Measurements from ENCODE around the gene CDH22.
A peak's percentile ranks its signal among the peaks of the same experiment; 100 is the strongest.

The CDH22 gene

DNA sequence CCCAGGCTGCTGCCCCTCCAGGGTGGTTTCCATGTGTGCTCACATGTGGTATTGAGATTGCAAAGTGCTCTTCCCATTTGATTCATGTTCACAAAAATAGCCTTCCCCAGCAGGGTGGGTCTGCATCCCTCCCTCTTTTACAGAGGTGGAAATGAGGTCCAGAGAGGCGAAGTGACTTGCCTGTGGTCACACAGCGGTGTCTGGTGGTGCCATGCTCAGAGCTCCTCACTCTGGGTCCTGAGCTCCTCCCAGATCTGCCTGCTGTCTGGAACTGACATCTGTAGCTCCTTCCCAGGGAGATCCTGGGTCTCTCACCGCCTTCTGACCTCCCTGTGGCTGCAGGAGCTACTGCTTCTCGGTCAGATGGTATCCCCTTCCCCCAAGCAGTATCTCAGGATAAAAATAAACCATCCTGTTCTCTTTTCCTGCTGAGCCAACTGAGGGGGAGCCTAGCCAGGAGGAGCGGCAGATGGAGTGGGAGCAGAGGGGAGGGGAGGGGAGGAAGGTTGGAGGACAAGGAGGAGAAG, 178.3 kb downstream of the CDH22 start:
- no peak for DNase-seq (ENCODE audit: low read depth)
- no peak overlapping the region for H3K4me3 ChIP-seq (ENCODE audit: low read length)
- no peak for TF ChIP-seq CTCF (conservative IDR thresholded peaks at IDR 0.05; ENCODE audit: low read depth, low read length)

- H3K4me3 ChIP-seq (ENCODE audit: low read length): no peak overlapping the region
- no peak for DNase-seq (ENCODE audit: low read depth)
- peak; percentile 70 for TF ChIP-seq CTCF (conservative IDR thresholded peaks at IDR 0.05; ENCODE audit: low read depth, low read length)
Measured at GRCh38 chr20:46128310-46129151, 179.8 kb downstream of the CDH22 start.

- no peak for DNase-seq (ENCODE audit: low read depth)
- no peak for TF ChIP-seq CTCF (conservative IDR thresholded peaks at IDR 0.05; ENCODE audit: low read depth, low read length)
- no peak overlapping the region for H3K4me3 ChIP-seq (ENCODE audit: low read length)
Measured at GRCh38 chr20:46127396-46128010, 180.8 kb downstream of the CDH22 start.

DNA sequence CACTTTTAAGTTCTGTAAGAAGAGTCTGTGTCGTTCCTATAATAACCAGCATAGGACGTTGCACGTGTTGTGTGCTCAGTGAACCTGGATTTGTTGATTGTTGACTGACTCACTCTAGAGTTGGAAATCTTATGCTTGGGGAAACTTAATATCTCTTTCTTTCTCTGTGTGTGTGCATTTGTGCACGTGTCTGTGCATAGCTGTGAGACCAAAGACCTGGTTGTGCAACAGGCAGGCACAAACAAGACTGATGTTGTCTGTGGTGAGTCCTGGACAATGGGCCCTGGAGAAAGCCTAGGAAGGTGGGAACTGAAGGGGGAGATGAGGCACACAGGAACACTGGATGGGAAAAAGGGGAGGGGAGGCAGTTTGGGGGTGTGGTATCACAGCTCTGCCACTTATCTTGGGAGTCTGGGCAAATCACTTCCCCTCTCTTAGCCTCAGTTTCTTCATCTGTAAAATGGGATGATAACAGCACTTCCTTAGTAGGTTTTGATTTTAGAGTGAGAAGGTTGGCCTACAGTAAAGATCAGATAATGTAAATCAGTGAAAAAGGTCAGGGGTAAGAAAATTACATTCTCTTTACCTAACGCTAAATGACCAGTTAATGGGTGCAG, 181.8 kb downstream of the CDH22 start:
- no peak overlapping the region for H3K4me3 ChIP-seq (ENCODE audit: low read length)
- TF ChIP-seq CTCF (conservative IDR thresholded peaks at IDR 0.05; ENCODE audit: low read depth, low read length): no peak
- no peak for DNase-seq (ENCODE audit: low read depth)
